HCT116 (cell line): ENCODE results near the gene TAT.

Source experiments
- EZH2phosphoT487 ChIP-seq: fragments of 200-600 bp; IDR thresholded peaks from 2 replicates; pipeline ENCODE4 v1.6.1; 2018; ENCODE audit warnings: antibody characterized with exemption, borderline replicate concordance
- REST ChIP-seq: IDR thresholded peaks from 2 replicates; pipeline ENCODE4 v1.6.1; 2012; ENCODE audit warnings: low read depth
- SRF ChIP-seq: IDR thresholded peaks from 2 replicates; pipeline ENCODE4 v1.6.1; 2012; ENCODE audit warnings: low read depth
- TF ChIP-seq, protein P1 (sequence below), 3 experiments: fragments of 200-600 bp in 1 of 3; sonication (generic) in 1 of 3; IDR thresholded peaks in 2 of 3; conservative IDR thresholded peaks in 1 of 3; 2 replicates each; pipeline ENCODE4 v1.5.1; 2012 to 2017; ENCODE audit warnings: low read depth in 2 of 3, low read length in 2 of 3, antibody characterized with exemption in 1 of 3, borderline replicate concordance in 1 of 3, control low read depth in 1 of 3, mild to moderate bottlenecking in 1 of 3, mixed read lengths in 1 of 3, mixed run types in 1 of 3, moderate library complexity in 1 of 3; ENCODE audit not compliant: insufficient read depth in 1 of 3

DNA sequence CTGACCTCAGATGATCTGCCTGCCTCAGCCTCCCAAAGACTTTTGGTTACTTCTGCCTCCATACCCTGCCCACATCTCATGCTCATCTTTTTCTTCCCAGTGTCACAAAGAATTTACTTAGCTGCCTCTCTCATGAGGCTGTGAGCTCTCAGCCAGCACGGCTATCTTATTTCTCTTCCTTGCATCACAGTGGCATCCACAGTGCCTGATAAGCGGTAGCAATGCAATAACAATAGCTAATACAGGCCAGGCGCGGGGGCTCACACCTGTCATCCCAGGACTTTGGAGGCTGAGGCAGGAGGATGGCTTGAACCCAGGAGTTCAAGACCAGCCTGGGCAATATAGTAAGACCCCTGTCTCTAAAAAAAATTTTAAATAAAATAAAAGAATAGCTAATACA, 33.6 kb upstream of the TAT start:
- TF ChIP-seq SRF (no peak), EZH2phosphoT487 (no peak), REST (no peak)
- TF ChIP-seq, protein P1, sequence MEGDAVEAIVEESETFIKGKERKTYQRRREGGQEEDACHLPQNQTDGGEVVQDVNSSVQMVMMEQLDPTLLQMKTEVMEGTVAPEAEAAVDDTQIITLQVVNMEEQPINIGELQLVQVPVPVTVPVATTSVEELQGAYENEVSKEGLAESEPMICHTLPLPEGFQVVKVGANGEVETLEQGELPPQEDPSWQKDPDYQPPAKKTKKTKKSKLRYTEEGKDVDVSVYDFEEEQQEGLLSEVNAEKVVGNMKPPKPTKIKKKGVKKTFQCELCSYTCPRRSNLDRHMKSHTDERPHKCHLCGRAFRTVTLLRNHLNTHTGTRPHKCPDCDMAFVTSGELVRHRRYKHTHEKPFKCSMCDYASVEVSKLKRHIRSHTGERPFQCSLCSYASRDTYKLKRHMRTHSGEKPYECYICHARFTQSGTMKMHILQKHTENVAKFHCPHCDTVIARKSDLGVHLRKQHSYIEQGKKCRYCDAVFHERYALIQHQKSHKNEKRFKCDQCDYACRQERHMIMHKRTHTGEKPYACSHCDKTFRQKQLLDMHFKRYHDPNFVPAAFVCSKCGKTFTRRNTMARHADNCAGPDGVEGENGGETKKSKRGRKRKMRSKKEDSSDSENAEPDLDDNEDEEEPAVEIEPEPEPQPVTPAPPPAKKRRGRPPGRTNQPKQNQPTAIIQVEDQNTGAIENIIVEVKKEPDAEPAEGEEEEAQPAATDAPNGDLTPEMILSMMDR (IDR thresholded peaks at IDR 0.05 in 2 of 3, conservative IDR thresholded peaks at IDR 0.05 in 1 of 3; ENCODE audit: borderline replicate concordance in 1 of 3, insufficient read depth in 1 of 3, low read depth in 2 of 3, low read length in 2 of 3) = no peak
